Right lung (tissue), 5 donors: Measurements from ENCODE around the gene THBS2. TPM values are rescaled to one million over a fixed set of nuclear protein-coding genes. Genes with fewer than 3 reads are reported as not detected.
"Not testable (repeated sequence)": the region's sequence is repeated elsewhere in the genome, so short reads cannot be mapped to it uniquely, and the experiment has no call there.

ENCODE experiments used
- DNase-seq, 2 donors: peaks; one replicate each; pipeline ENCODE4 v3.0.0-alpha.2; 2013
- polyA plus RNA-seq, 5 donors: library from polyadenylated mRNA; unstranded; fragments of 120-200 nt; gene quantifications; one replicate each; pipeline versions ENCODE4 v1.2.1 to v1.2.3, GENCODE V29; 2013; ENCODE audit warnings: inconsistent platforms in 1 of 5, low replicate concordance in 1 of 5; ENCODE audit not compliant: insufficient read length in 5 of 5, insufficient read depth in 1 of 5

Gene THBS2
- polyA plus RNA-seq, 5 donors, result 5.3 to 10.3 (median 7.9) TPM

GRCh38 chr6:169273511-169273910 lies 19.9 kb upstream of the THBS2 start:
- no peak for DNase-seq

GRCh38 chr6:169271877-169272216 lies 18.2 kb upstream of the THBS2 start:
- peak in 1 of 2 donors; percentile 12 for DNase-seq

- no peak for DNase-seq
These were observed 17.7 kb upstream of the THBS2 start for GRCh38 chr6:169271158-169271876.

GRCh38 chr6:169270077-169270380 lies 16.4 kb upstream of the THBS2 start:
- not testable (repeated sequence) for DNase-seq

- no peak for DNase-seq
These were observed 15.8 kb upstream of the THBS2 start for GRCh38 chr6:169269180-169270076.

GRCh38 chr6:169268276-169268675 lies 14.6 kb upstream of the THBS2 start:
- DNase-seq, result no peak

- DNase-seq, result no peak
These were observed 13.3 kb upstream of the THBS2 start for GRCh38 chr6:169266746-169267591.

GRCh38 chr6:169266261-169266660 lies 12.6 kb upstream of the THBS2 start:
- no peak for DNase-seq

- DNase-seq, result no peak
These were observed 12.0 kb upstream of the THBS2 start for GRCh38 chr6:169265486-169266131.

GRCh38 chr6:169263836-169264608 lies 10.4 kb upstream of the THBS2 start:
- DNase-seq, result peak in 1 of 2 donors; percentile 19

GRCh38 chr6:169263374-169263773 lies 9.7 kb upstream of the THBS2 start:
- DNase-seq, result no peak

GRCh38 chr6:169262602-169263001 lies 9.0 kb upstream of the THBS2 start:
- not testable (repeated sequence) for DNase-seq

GRCh38 chr6:169256518-169256917 lies 2.9 kb upstream of the THBS2 start:
- no peak for DNase-seq

- no peak for DNase-seq
These were observed 2.4 kb upstream of the THBS2 start for GRCh38 chr6:169256061-169256460.

GRCh38 chr6:169255643-169256042 lies 2.0 kb upstream of the THBS2 start:
- DNase-seq, result no peak

GRCh38 chr6:169254456-169255316 lies 1.0 kb upstream of the THBS2 start:
- DNase-seq, result no peak

GRCh38 chr6:169252505-169253189 lies 999 bp downstream of the THBS2 start:
- DNase-seq, result peak; percentile 45 to 46

GRCh38 chr6:169251822-169252504 lies 1.7 kb downstream of the THBS2 start:
- no peak for DNase-seq

GRCh38 chr6:169251371-169251802 lies 2.3 kb downstream of the THBS2 start:
- no peak for DNase-seq
